ENCODE results near the gene IL15RA. TPM values are rescaled to one million over a fixed set of nuclear protein-coding genes. Genes with fewer than 3 reads are reported as not detected.
A peak's percentile ranks its signal among the peaks of the same experiment; 100 is the strongest.

IL15RA gene
- total RNA-seq, 4 donors from 2014 or later = 9.0 to 18.6 (median 12.6) TPM

DNA sequence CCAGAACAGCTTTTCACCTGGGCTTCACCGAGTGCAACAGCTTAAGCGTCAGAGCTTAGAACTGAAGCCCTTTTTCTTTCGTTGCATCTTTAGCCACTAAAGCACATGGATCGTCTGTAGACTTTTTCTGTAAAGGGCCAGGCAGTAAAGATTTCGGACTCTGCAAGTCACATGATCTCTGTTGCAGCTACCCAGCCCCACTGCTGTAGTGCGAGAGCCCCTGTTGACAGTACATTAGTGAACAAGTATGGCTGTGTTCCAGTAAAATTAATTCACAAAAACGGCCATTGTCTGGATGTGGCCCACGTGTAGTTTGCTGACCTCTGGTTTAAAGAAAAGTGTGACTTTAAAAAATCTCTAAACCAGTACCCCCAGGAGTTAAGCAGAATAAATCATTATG, 47.9 kb downstream of the IL15RA start:
- no peaks in the 10 kb centered on the region for H3K27me3 ChIP-seq
- WGBS, 2 donors = 45 to 59% methylated on average over 8 of the region's 8 CpGs
- peaks cover 0 to 94% (median 28%) of the 10 kb centered on the region in 3 donors for H3K36me3 ChIP-seq
- H3K27ac ChIP-seq = peak overlapping the region in 1 of 4 donors; percentile 25
- DNase-seq (ENCODE audit: low spot score in 2 of 2) = no peak
- peaks cover 0 to 22% (median 4%) of the 10 kb centered on the region in 4 donors for H3K4me1 ChIP-seq
- TF ChIP-seq EP300 (IDR thresholded peaks at IDR 0.05) (no peak), POLR2A (IDR thresholded peaks at IDR 0.05) (no peak), CTCF (IDR thresholded peaks at IDR 0.05) (no peak)
- H3K4me3 ChIP-seq = no peak overlapping the region
- no peaks in the 10 kb centered on the region for H3K9me3 ChIP-seq

GRCh38 chr10:5927306-5927705, 50.0 kb downstream of the IL15RA start:
- WGBS, 2 donors = 53 to 57% methylated on average over 8 of the region's 8 CpGs
- DNase-seq (ENCODE audit: low spot score in 2 of 2) = no peak
- H3K27me3 ChIP-seq = no peaks in the 10 kb centered on the region
- no peaks in the 10 kb centered on the region for H3K9me3 ChIP-seq
- peaks cover 0 to 22% (median 4%) of the 10 kb centered on the region in 4 donors for H3K4me1 ChIP-seq
- TF ChIP-seq EP300 (IDR thresholded peaks at IDR 0.05) (no peak), CTCF (IDR thresholded peaks at IDR 0.05) (no peak), POLR2A (IDR thresholded peaks at IDR 0.05) (no peak)
- H3K4me3 ChIP-seq = no peak overlapping the region
- peak overlapping the region in 2 of 4 donors; percentile 4 to 38 for H3K27ac ChIP-seq
- peaks cover 0 to 95% (median 45%) of the 10 kb centered on the region in 3 donors for H3K36me3 ChIP-seq

DNA sequence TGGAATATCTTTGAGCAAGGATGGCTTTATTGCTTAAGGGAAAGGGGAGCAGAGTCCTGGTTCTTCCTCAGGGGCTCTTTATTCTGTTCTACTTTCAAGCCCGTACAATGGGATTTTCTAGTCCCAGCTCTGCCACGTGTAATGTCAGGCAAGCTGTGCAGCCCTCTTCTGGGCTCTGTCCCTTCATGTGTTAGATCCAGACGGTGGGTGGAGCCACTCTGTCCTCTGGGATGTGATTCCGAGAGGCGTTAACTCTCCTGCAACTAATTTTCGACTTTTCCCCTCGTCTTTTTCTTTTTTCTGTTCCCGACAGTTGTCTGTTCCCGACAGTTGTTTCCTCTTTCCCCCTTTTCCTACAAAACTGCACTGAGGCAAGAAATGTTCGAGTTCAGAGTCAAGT, 52.5 kb downstream of the IL15RA start:
- Histone ChIP-seq H3K27ac (no peak overlapping the region), H3K4me3 (no peak overlapping the region), H3K36me3 (peaks cover 4 to 96% (median 48%) of the 10 kb centered on the region in 3 donors), H3K9me3 (no peaks in the 10 kb centered on the region), H3K4me1 (peaks cover 0 to 22% (median 4%) of the 10 kb centered on the region in 4 donors), H3K27me3 (no peaks in the 10 kb centered on the region)
- no peak for DNase-seq (ENCODE audit: low spot score in 2 of 2)
- 83 to 92% methylated on average over 10 of the region's 10 CpGs for WGBS, 2 donors
- TF ChIP-seq CTCF (IDR thresholded peaks at IDR 0.05) (no peak), EP300 (IDR thresholded peaks at IDR 0.05) (no peak), POLR2A (IDR thresholded peaks at IDR 0.05) (no peak)

DNA sequence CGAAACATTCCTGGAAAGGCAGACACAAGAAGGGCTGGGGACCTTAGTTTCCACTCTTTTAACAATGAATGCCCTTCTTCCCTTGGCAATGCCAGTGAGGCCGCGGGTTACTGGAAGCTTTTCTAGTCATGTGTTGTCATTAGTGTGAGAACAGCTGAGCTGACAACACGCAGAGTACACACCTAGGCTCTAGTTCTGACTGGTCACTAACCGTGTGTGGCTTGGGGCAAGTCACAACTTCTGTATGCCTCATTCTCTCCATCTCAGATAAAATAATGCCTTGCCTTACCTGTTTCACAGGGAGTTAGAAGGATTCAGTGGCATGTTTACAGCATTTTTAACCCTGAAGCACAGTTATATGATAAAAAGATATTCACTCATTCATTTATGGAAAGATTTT, 55.6 kb downstream of the IL15RA start:
- TF ChIP-seq CTCF (IDR thresholded peaks at IDR 0.05) = no peak
- TF ChIP-seq POLR2A (IDR thresholded peaks at IDR 0.05) = no peak
- no peak for TF ChIP-seq EP300 (IDR thresholded peaks at IDR 0.05)
- no peak overlapping the region for H3K27ac ChIP-seq
- no peaks in the 10 kb centered on the region for H3K9me3 ChIP-seq
- no peaks in the 10 kb centered on the region for H3K27me3 ChIP-seq
- H3K4me1 ChIP-seq = peaks cover 0 to under 1% (median 0%) of the 10 kb centered on the region in 4 donors
- DNase-seq (ENCODE audit: low spot score in 2 of 2) = no peak
- H3K36me3 ChIP-seq = peaks cover 4 to 99% (median 54%) of the 10 kb centered on the region in 3 donors
- 89 to 95% methylated on average over 5 of the region's 5 CpGs for WGBS, 2 donors
- no peak overlapping the region for H3K4me3 ChIP-seq

- peaks cover 4 to 99% (median 47%) of the 10 kb centered on the region in 3 donors for H3K36me3 ChIP-seq
- TF ChIP-seq CTCF (IDR thresholded peaks at IDR 0.05) (no peak), POLR2A (IDR thresholded peaks at IDR 0.05) (no peak), EP300 (IDR thresholded peaks at IDR 0.05) (no peak)
- H3K4me3 ChIP-seq = no peak overlapping the region
- DNase-seq (ENCODE audit: low spot score in 2 of 2) = no peak
- H3K9me3 ChIP-seq = no peaks in the 10 kb centered on the region
- 95% methylated on average over 7 of the region's 7 CpGs for WGBS, 2 donors
- H3K27ac ChIP-seq = no peak overlapping the region
- no peaks in the 10 kb centered on the region for H3K4me1 ChIP-seq
- no peaks in the 10 kb centered on the region for H3K27me3 ChIP-seq
These were observed 57.8 kb downstream of the IL15RA start for GRCh38 chr10:5919568-5919967.
